ENCODE measurements around the gene GLIPR1. TPM values are rescaled to one million over a fixed set of nuclear protein-coding genes. Genes with fewer than 3 reads are reported as not detected.
"Not testable (repeated sequence)": the region's sequence is repeated elsewhere in the genome, so short reads cannot be mapped to it uniquely, and the experiment has no call there.

Gene GLIPR1
- total RNA-seq, 1 donor from 2014 or later = 5.7 TPM

GRCh38 chr12:75507086-75507485 is 26.5 kb downstream of the GLIPR1 start:
- no peaks in the 10 kb centered on the region for H3K9me3 ChIP-seq (ENCODE audit: control insufficient read depth in 3 of 3, low read length in 3 of 3)
- no peak overlapping the region for H3K9ac ChIP-seq (ENCODE audit: low read depth in 1 of 3, low read length in 3 of 3)
- no peak overlapping the region for H3K27ac ChIP-seq (ENCODE audit: low read depth, low read length)
- H3K4me1 ChIP-seq (ENCODE audit: control insufficient read depth in 3 of 3, insufficient read depth in 3 of 3, low read length in 3 of 3) = peaks cover 10 to 13% (median 12%) of the 10 kb centered on the region in 3 donors
- peaks cover 4 to 32% (median 21%) of the 10 kb centered on the region in 3 donors for H3K36me3 ChIP-seq (ENCODE audit: control insufficient read depth in 3 of 3, insufficient read depth in 3 of 3, low read length in 3 of 3)
- H3K4me3 ChIP-seq (ENCODE audit: low read length in 3 of 3) = no peak overlapping the region
- no peaks in the 10 kb centered on the region for H3K27me3 ChIP-seq (ENCODE audit: control insufficient read depth in 3 of 3, insufficient read depth in 3 of 3, low read length in 3 of 3)

GRCh38 chr12:75508159-75508558 is 27.6 kb downstream of the GLIPR1 start:
- Histone ChIP-seq H3K4me1 (ENCODE audit: control insufficient read depth in 3 of 3, insufficient read depth in 3 of 3, low read length in 3 of 3) (peaks cover 10 to 13% (median 12%) of the 10 kb centered on the region in 3 donors), H3K27me3 (ENCODE audit: control insufficient read depth in 3 of 3, insufficient read depth in 3 of 3, low read length in 3 of 3) (no peaks in the 10 kb centered on the region), H3K9ac (ENCODE audit: low read depth in 1 of 3, low read length in 3 of 3) (no peak overlapping the region), H3K27ac (ENCODE audit: low read depth, low read length) (no peak overlapping the region), H3K36me3 (ENCODE audit: control insufficient read depth in 3 of 3, insufficient read depth in 3 of 3, low read length in 3 of 3) (peaks cover 4 to 22% (median 12%) of the 10 kb centered on the region in 3 donors), H3K9me3 (ENCODE audit: control insufficient read depth in 3 of 3, low read length in 3 of 3) (no peaks in the 10 kb centered on the region), H3K4me3 (ENCODE audit: low read length in 3 of 3) (no peak overlapping the region)

GRCh38 chr12:75509621-75510020 is 29.1 kb downstream of the GLIPR1 start:
- H3K27ac ChIP-seq (ENCODE audit: low read depth, low read length) = no peak overlapping the region
- H3K27me3 ChIP-seq (ENCODE audit: control insufficient read depth in 3 of 3, insufficient read depth in 3 of 3, low read length in 3 of 3) = no peaks in the 10 kb centered on the region
- H3K4me3 ChIP-seq (ENCODE audit: low read length in 3 of 3) = peak overlapping the region in 1 of 3 donors; percentile 100
- no peaks in the 10 kb centered on the region for H3K9me3 ChIP-seq (ENCODE audit: control insufficient read depth in 3 of 3, low read length in 3 of 3)
- H3K9ac ChIP-seq (ENCODE audit: low read depth in 1 of 3, low read length in 3 of 3) = no peak overlapping the region
- H3K36me3 ChIP-seq (ENCODE audit: control insufficient read depth in 3 of 3, insufficient read depth in 3 of 3, low read length in 3 of 3) = peaks cover 4 to 15% (median 8%) of the 10 kb centered on the region in 3 donors
- peaks cover 10 to 13% (median 12%) of the 10 kb centered on the region in 3 donors for H3K4me1 ChIP-seq (ENCODE audit: control insufficient read depth in 3 of 3, insufficient read depth in 3 of 3, low read length in 3 of 3)

GRCh38 chr12:75511116-75512048 is 30.8 kb downstream of the GLIPR1 start, which contains the start of gene KRR1:
Gene KRR1 (minus strand): TSS chr12:75511609. CDS start chr12:75511597, 12 bp downstream.
- Histone ChIP-seq H3K36me3 (ENCODE audit: control insufficient read depth in 3 of 3, insufficient read depth in 3 of 3, low read length in 3 of 3) (peaks cover 0 to 4% (median 2%) of the 10 kb centered on the region in 3 donors), H3K9ac (ENCODE audit: low read depth in 1 of 3, low read length in 3 of 3) (peak within 1 kb of the TSS; percentile 88 to 98 (median 92)), H3K27me3 (ENCODE audit: control insufficient read depth in 3 of 3, insufficient read depth in 3 of 3, low read length in 3 of 3) (no peaks in the 10 kb centered on the region), H3K4me1 (ENCODE audit: control insufficient read depth in 3 of 3, insufficient read depth in 3 of 3, low read length in 3 of 3) (peaks cover 10 to 13% (median 12%) of the 10 kb centered on the region in 3 donors), H3K27ac (ENCODE audit: low read depth, low read length) (peak within 1 kb of the TSS; percentile 68), H3K9me3 (ENCODE audit: control insufficient read depth in 3 of 3, low read length in 3 of 3) (no peaks in the 10 kb centered on the region), H3K4me3 (ENCODE audit: low read length in 3 of 3) (peak within 1 kb of the TSS; percentile 88 to 100 (median 94))

- H3K4me3 ChIP-seq (ENCODE audit: low read length in 3 of 3); H3K9ac ChIP-seq (ENCODE audit: low read depth in 1 of 3, low read length in 3 of 3); H3K36me3 ChIP-seq (ENCODE audit: control insufficient read depth in 3 of 3, insufficient read depth in 3 of 3, low read length in 3 of 3); H3K27ac ChIP-seq (ENCODE audit: low read depth, low read length); H3K27me3 ChIP-seq (ENCODE audit: control insufficient read depth in 3 of 3, insufficient read depth in 3 of 3, low read length in 3 of 3); H3K9me3 ChIP-seq (ENCODE audit: control insufficient read depth in 3 of 3, low read length in 3 of 3); H3K4me1 ChIP-seq (ENCODE audit: control insufficient read depth in 3 of 3, insufficient read depth in 3 of 3, low read length in 3 of 3): not testable (repeated sequence)
Observed at GRCh38 chr12:75521224-75521623, 40.7 kb downstream of the GLIPR1 start.

- not testable (repeated sequence) for H3K4me3 ChIP-seq (ENCODE audit: low read length in 3 of 3); H3K9ac ChIP-seq (ENCODE audit: low read depth in 1 of 3, low read length in 3 of 3); H3K9me3 ChIP-seq (ENCODE audit: control insufficient read depth in 3 of 3, low read length in 3 of 3); H3K36me3 ChIP-seq (ENCODE audit: control insufficient read depth in 3 of 3, insufficient read depth in 3 of 3, low read length in 3 of 3); H3K27ac ChIP-seq (ENCODE audit: low read depth, low read length); H3K4me1 ChIP-seq (ENCODE audit: control insufficient read depth in 3 of 3, insufficient read depth in 3 of 3, low read length in 3 of 3); H3K27me3 ChIP-seq (ENCODE audit: control insufficient read depth in 3 of 3, insufficient read depth in 3 of 3, low read length in 3 of 3)
Observed at GRCh38 chr12:75522124-75522523, 41.6 kb downstream of the GLIPR1 start.

- no peaks in the 10 kb centered on the region for H3K4me1 ChIP-seq (ENCODE audit: control insufficient read depth in 3 of 3, insufficient read depth in 3 of 3, low read length in 3 of 3)
- H3K27me3 ChIP-seq (ENCODE audit: control insufficient read depth in 3 of 3, insufficient read depth in 3 of 3, low read length in 3 of 3) = no peaks in the 10 kb centered on the region
- H3K36me3 ChIP-seq (ENCODE audit: control insufficient read depth in 3 of 3, insufficient read depth in 3 of 3, low read length in 3 of 3) = no peaks in the 10 kb centered on the region
- no peak overlapping the region for H3K9ac ChIP-seq (ENCODE audit: low read depth in 1 of 3, low read length in 3 of 3)
- H3K27ac ChIP-seq (ENCODE audit: low read depth, low read length) = no peak overlapping the region
- no peaks in the 10 kb centered on the region for H3K9me3 ChIP-seq (ENCODE audit: control insufficient read depth in 3 of 3, low read length in 3 of 3)
- no peak overlapping the region for H3K4me3 ChIP-seq (ENCODE audit: low read length in 3 of 3)
Observed at GRCh38 chr12:75525263-75525662, 44.7 kb downstream of the GLIPR1 start.

- no peaks in the 10 kb centered on the region for H3K9me3 ChIP-seq (ENCODE audit: control insufficient read depth in 3 of 3, low read length in 3 of 3)
- H3K36me3 ChIP-seq (ENCODE audit: control insufficient read depth in 3 of 3, insufficient read depth in 3 of 3, low read length in 3 of 3) = no peaks in the 10 kb centered on the region
- no peaks in the 10 kb centered on the region for H3K4me1 ChIP-seq (ENCODE audit: control insufficient read depth in 3 of 3, insufficient read depth in 3 of 3, low read length in 3 of 3)
- H3K4me3 ChIP-seq (ENCODE audit: low read length in 3 of 3) = no peak overlapping the region
- H3K9ac ChIP-seq (ENCODE audit: low read depth in 1 of 3, low read length in 3 of 3) = no peak overlapping the region
- H3K27me3 ChIP-seq (ENCODE audit: control insufficient read depth in 3 of 3, insufficient read depth in 3 of 3, low read length in 3 of 3) = no peaks in the 10 kb centered on the region
- H3K27ac ChIP-seq (ENCODE audit: low read depth, low read length) = no peak overlapping the region
Observed at GRCh38 chr12:75526655-75527511, 46.3 kb downstream of the GLIPR1 start.

- H3K36me3 ChIP-seq (ENCODE audit: control insufficient read depth in 3 of 3, insufficient read depth in 3 of 3, low read length in 3 of 3) = no peaks in the 10 kb centered on the region
- H3K27me3 ChIP-seq (ENCODE audit: control insufficient read depth in 3 of 3, insufficient read depth in 3 of 3, low read length in 3 of 3) = no peaks in the 10 kb centered on the region
- H3K9ac ChIP-seq (ENCODE audit: low read depth in 1 of 3, low read length in 3 of 3) = no peak overlapping the region
- H3K4me3 ChIP-seq (ENCODE audit: low read length in 3 of 3) = no peak overlapping the region
- H3K9me3 ChIP-seq (ENCODE audit: control insufficient read depth in 3 of 3, low read length in 3 of 3) = no peaks in the 10 kb centered on the region
- H3K4me1 ChIP-seq (ENCODE audit: control insufficient read depth in 3 of 3, insufficient read depth in 3 of 3, low read length in 3 of 3) = no peaks in the 10 kb centered on the region
- no peak overlapping the region for H3K27ac ChIP-seq (ENCODE audit: low read depth, low read length)
Observed at GRCh38 chr12:75528272-75528671, 47.7 kb downstream of the GLIPR1 start.

Data from skeletal muscle tissue (tissue), 4 donors.